Activated CD4-positive, alpha-beta memory T cell treated with anti-CD3 and anti-CD28 coated beads, Interleukin-2, amount 10 ng/mL, durations not matched to agents 7 days and 5 days (primary cell): ENCODE measurements around the gene RASGEF1C. TPM values are rescaled to one million over a fixed set of nuclear protein-coding genes. Genes with fewer than 3 reads are reported as not detected.

Experiments used
- CTCF ChIA-PET: fragments of 350-600 bp; sonication (Branson Sonifier 250); formaldehyde crosslinking; loops from one replicate; lab custom pipeline; 2021; ENCODE audit warnings: antibody characterized with exemption, inconsistent platforms; lab: Charles Lee
- POLR2A ChIA-PET: fragments of 350-600 bp; sonication (Branson Sonifier 250); formaldehyde crosslinking; loops from one replicate; lab custom pipeline; 2021; ENCODE audit warnings: antibody characterized with exemption; lab: Charles Lee
- DNase-seq: peaks from one replicate; pipeline ENCODE4 v3.0.0-alpha.2; 2020
- H3K27ac Mint-ChIP-seq: one replicate; pipeline ENCODE4 v1.8.0; 2021; ENCODE audit warnings: mild to moderate bottlenecking, mixed read lengths
- H3K27me3 Mint-ChIP-seq: one replicate; pipeline ENCODE4 v1.8.0; 2021; ENCODE audit warnings: mixed read lengths
- H3K36me3 Mint-ChIP-seq: one replicate; pipeline ENCODE4 v1.8.0; 2021; ENCODE audit warnings: low read depth, mixed read lengths
- H3K4me1 Mint-ChIP-seq: one replicate; pipeline ENCODE4 v1.8.0; 2021; ENCODE audit warnings: mixed read lengths
- H3K4me3 Mint-ChIP-seq: one replicate; pipeline ENCODE4 v1.8.0; 2021; ENCODE audit warnings: mild to moderate bottlenecking, mixed read lengths
- H3K9me3 Mint-ChIP-seq: one replicate; pipeline ENCODE4 v1.8.0; 2021; ENCODE audit warnings: mixed read lengths
- total RNA-seq, 2 experiments: library from RNA; stranded (reverse); gene quantifications; one replicate each; pipeline ENCODE4 v1.2.3, GENCODE V29; 2021

RASGEF1C gene
- total RNA-seq, 2 experiments from 2014 or later = not detected

DNA sequence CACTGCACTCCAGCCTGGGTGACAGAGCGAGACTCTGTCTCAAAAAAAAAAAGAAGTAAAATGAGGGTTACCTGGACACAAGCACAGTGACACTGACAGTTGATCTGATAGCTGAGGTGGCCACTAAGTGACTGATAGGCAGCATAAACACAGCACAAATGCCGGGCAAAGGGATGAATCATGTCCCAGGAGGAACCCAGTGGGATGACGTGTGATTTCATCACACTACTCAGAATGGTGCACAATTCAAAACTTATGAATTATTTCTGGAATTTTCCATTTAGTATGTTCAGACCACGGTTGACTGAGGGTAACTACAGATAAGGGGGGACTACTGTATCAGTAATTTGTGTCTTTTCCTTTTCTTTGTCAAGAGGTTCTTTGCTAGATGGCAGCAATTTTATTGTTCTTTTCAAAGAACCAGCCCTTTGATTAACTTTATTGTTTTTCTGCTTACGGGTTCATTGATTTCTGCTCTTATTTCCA lies 103.1 kb downstream of the RASGEF1C start:
- CTCF ChIA-PET = no interaction called here
- H3K27ac Mint-ChIP-seq = no peak overlapping the region
- H3K4me1 Mint-ChIP-seq = no peaks in the 10 kb centered on the region
- no peak overlapping the region for H3K4me3 Mint-ChIP-seq
- H3K9me3 Mint-ChIP-seq = peaks cover 14% of the 10 kb centered on the region
- DNase-seq = no peak
- H3K36me3 Mint-ChIP-seq = no peaks in the 10 kb centered on the region
- H3K27me3 Mint-ChIP-seq = peaks cover 5% of the 10 kb centered on the region
- POLR2A ChIA-PET = no interaction called here

DNA sequence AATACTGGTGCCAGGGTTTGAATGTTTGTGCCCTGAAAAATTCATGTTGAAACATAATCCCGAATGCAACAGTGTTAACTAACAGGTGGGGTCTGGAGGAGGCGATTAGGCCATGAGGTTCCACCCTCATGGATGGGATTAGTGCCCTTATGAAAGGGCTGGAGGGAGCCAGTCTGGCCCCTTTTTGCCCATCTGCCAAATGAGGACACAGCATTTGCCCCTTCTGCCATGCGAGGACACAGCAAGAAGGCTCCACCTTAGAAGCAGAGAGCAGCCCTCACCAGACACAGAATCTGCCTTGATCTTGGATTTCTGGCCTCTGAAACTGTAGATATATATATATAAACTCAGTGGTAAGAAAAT lies 104.9 kb downstream of the RASGEF1C start:
- CTCF ChIA-PET = no interaction called here
- POLR2A ChIA-PET = no interaction called here

DNA sequence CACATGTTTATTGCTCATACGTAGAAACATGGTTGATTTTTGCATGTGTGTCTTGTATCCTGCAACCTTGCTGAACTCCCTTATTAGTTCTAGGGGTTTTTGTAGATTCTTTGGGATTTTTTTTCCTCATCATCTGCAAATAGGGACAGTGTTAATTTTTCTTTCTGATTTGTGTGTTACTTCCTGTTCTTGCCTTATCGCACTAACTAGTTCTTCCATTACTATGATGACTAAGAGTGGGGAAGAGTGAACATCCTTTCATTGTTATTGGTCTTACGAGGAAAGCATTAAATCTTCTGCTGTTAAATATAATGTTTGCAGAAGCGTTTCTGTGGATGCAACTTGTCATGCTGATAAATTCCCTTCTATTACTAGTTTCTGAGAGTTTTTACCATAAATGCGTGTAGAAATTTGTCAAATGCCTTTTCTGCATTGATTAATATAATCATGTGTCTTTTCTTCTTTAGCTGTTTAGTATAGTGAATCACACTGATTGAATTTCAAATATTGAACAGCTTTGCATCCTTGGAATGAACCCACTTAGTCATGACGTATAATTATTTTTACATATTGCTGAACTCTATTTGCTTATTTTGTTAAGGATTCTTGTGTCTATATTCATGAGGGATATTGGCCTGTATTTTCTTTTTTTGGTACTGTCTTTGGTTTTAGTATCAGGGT lies 105.4 kb downstream of the RASGEF1C start:
- ChIA-PET CTCF (no interaction called here), POLR2A (no interaction called here)
- Mint-ChIP-seq H3K36me3 (no peaks in the 10 kb centered on the region), H3K9me3 (peaks cover 14% of the 10 kb centered on the region), H3K4me3 (no peak overlapping the region), H3K27ac (no peak overlapping the region), H3K27me3 (peaks cover 5% of the 10 kb centered on the region), H3K4me1 (no peaks in the 10 kb centered on the region)
- DNase-seq = no peak

More for the DNA sequence above, 104.9 kb downstream of the RASGEF1C start:
- no peak for DNase-seq
- Mint-ChIP-seq H3K27me3 (peaks cover 5% of the 10 kb centered on the region), H3K4me3 (no peak overlapping the region), H3K4me1 (no peaks in the 10 kb centered on the region), H3K27ac (no peak overlapping the region), H3K9me3 (peaks cover 14% of the 10 kb centered on the region), H3K36me3 (no peaks in the 10 kb centered on the region)

DNA sequence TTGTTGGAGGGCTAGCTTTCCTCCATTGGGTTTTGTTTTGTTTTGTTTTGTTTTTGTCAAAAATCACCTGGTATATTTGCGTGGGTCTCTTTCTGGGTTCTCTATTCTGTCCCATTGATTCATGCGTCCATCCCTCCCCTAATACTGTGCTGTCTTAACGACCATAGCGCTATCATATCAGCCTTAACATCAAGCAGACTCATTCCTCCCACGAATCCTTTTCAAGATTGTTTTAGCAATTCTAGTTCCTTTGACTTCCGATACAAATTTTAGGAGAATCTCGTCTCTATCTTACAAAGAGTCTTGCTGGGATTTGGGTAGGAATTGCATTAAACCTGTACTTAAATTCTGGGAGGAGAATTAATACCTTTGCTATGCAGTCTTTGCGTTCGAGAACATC lies 106.4 kb downstream of the RASGEF1C start:
- Mint-ChIP-seq H3K27me3 (peaks cover 5% of the 10 kb centered on the region), H3K4me3 (no peak overlapping the region)

DNA sequence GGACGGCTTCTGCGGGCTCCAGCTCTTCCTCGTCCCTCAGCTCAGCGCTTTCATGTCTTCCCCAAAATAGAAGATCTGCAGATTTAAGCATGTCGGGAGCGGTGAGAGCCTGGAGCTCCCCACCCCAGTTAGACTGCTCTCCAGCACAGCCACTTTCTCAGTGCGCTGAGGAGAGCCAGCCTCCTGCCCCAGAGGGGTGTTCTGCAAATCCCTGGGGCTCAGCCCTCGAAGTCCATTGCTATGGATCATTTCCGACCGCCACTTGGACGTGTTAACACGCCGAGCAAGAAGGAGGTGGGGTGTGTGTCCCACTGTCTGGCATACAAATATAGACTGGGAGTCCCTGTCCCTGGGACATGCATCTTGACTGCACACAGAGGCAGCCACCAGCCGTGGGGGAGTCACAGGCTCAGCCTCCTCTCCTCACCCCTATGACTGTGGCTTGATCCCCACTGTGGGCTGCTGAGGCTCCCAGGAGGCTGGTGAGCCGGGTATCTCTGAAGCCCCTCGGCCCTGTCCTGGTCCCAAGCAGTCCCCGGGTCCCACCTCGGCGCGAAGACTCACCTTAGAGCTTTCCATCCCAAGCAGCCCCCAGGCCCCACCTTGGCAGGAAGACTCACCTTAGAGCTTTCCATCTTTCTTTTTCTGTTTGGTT lies 107.4 kb downstream of the RASGEF1C start:
- ChIA-PET CTCF (no interaction called here), POLR2A (no interaction called here)
- H3K4me1 Mint-ChIP-seq = no peaks in the 10 kb centered on the region
- no peaks in the 10 kb centered on the region for H3K36me3 Mint-ChIP-seq
- H3K27me3 Mint-ChIP-seq = peaks cover 5% of the 10 kb centered on the region
- H3K27ac Mint-ChIP-seq = no peak overlapping the region
- H3K4me3 Mint-ChIP-seq = no peak overlapping the region
- peaks cover 6% of the 10 kb centered on the region for H3K9me3 Mint-ChIP-seq
- no peak for DNase-seq

More for the DNA sequence above, 106.4 kb downstream of the RASGEF1C start:
- ChIA-PET CTCF (interaction anchor here (0.9 kb wide), 1 partner anchor 11 kb away, joined by 5 read pairs; no protein-coding TSS in a partner anchor), POLR2A (no interaction called here)
- H3K36me3 Mint-ChIP-seq = no peaks in the 10 kb centered on the region
- no peaks in the 10 kb centered on the region for H3K4me1 Mint-ChIP-seq
- peaks cover 11% of the 10 kb centered on the region for H3K9me3 Mint-ChIP-seq
- H3K27ac Mint-ChIP-seq = no peak overlapping the region
- DNase-seq = no peak

DNA sequence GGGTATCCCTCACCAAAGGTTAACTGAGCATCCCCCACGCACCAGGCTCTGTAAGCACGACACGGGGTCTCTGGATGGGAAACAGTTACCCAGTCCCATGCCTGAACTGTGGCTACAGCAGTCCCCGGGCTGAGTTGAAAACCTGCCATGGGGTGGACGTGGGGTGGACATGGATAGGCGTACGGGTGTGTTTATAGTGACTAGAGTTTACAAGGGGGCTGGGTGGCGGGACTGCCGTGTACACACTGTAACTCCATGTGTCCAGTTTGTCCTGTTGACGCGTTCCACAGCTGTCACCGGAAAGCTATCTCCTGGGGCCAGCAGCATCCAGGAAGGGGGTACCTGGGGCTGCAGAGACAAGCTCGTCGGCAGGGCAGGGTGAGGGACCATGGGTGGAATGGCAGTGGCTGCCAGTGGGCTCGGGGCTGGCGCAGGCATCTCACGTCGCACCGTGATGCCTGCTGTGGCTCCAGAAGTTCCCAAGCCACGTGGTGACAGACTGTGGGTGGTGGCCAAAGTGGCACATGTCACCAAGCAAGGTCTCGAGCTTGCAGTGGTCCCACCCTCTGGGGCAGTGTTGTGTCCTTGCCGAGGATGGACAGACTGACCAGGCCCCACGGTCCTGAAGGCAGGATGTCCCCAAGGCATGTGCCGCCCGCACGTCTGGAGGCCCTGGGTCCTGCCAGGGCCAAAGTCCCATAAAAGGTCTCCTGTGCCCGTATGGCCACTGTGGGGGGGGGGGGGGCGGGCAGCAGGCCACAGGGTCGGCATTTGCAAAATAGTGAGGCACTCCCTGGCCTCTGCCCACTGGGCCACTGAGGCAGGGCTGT lies 108.2 kb downstream of the RASGEF1C start:
- H3K36me3 Mint-ChIP-seq = no peaks in the 10 kb centered on the region
- H3K27me3 Mint-ChIP-seq = peaks cover 5% of the 10 kb centered on the region
- POLR2A ChIA-PET = no interaction called here
- no peaks in the 10 kb centered on the region for H3K9me3 Mint-ChIP-seq
- H3K27ac Mint-ChIP-seq = no peak overlapping the region
- DNase-seq = no peak
- no peaks in the 10 kb centered on the region for H3K4me1 Mint-ChIP-seq
- no peak overlapping the region for H3K4me3 Mint-ChIP-seq
- CTCF ChIA-PET = no interaction called here

DNA sequence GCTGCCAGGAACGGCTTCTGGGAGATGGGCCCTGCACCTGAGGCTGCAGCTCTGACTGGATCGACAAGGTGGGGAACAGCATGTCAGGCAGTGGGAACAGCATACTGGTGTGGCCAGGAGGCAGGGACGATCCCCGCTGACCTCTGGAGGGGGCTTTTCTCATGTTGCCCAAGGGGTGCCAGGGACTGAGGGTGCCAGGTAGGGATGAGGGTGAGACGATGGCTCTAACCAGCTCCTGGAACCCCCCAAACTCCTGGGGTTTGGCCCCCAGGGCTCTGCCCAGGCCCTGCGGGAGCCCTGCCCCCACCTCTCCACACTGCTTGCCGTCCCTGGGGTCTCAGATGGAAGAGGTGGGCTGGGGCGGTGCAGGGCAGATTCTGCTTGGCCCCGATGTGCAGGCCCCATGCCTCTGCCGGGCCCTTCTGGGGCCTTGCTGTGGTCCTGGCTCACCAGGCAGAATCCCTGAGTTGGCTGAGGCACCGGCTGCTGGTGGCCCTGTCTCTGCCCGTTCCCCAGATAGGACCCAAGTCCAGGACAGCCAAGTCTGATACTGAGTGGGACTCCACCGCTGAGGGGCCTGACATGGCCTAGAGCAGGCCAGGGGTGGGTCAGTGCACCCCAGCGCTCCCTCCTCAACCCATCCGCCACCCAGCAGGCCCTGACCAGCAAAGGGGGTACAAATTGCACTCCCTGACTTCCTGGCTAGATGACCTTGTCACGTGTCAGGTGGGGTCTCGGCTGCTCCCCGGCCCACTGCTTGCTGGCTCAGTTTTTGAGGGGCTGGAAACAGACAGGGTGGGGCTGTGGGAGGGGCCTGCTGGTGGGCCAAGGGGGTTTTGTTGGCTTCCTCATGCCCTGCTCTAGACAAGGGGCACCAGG lies 109.0 kb downstream of the RASGEF1C start:
- Mint-ChIP-seq H3K36me3 (no peaks in the 10 kb centered on the region), H3K27ac (no peak overlapping the region), H3K4me1 (no peaks in the 10 kb centered on the region), H3K4me3 (no peak overlapping the region), H3K27me3 (peaks cover 8% of the 10 kb centered on the region), H3K9me3 (no peaks in the 10 kb centered on the region)
- DNase-seq = no peak
- POLR2A ChIA-PET = no interaction called here
- CTCF ChIA-PET = no interaction called here

DNA sequence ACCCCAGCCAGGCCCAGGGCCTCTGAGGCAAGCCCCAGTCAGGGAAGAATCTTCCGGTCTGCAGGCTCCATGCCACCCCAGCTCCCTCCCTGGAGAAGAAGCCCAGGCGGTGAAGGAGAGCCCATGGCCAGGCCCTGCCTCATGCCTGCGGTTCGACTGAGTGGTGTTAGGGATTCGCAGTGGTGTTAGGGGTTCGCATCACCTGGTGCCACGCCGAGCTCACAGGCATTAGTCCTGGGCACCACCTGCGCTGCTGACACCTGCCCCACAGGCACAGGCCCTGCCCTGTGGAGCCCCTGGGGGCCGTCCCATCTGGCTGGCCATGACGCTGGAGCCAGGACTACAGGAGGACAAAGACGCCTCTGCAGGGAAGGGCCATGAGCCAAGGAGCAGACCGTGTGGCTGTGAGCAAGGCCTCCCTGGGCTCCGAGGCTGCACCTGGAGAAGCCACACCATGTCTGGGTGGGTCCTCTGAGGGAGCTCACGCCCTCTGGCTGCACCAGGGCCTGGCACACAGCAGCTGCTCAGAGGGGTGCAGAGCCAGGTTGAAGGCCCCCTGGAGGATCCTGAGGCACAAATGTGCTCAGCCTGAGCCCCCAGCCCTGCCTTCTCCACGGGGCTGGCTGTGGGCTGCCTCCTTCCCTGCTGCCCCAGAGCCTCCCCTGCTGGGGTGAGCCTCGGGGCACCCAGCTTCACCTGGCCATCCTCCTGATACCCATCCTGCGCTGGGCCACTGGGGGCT lies 109.8 kb downstream of the RASGEF1C start:
- no peak overlapping the region for H3K27ac Mint-ChIP-seq
- ChIA-PET POLR2A (no interaction called here), CTCF (no interaction called here)
- peaks cover 8% of the 10 kb centered on the region for H3K27me3 Mint-ChIP-seq
- no peaks in the 10 kb centered on the region for H3K4me1 Mint-ChIP-seq
- H3K36me3 Mint-ChIP-seq = no peaks in the 10 kb centered on the region
- no peaks in the 10 kb centered on the region for H3K9me3 Mint-ChIP-seq
- no peak overlapping the region for H3K4me3 Mint-ChIP-seq
- DNase-seq = no peak

DNA sequence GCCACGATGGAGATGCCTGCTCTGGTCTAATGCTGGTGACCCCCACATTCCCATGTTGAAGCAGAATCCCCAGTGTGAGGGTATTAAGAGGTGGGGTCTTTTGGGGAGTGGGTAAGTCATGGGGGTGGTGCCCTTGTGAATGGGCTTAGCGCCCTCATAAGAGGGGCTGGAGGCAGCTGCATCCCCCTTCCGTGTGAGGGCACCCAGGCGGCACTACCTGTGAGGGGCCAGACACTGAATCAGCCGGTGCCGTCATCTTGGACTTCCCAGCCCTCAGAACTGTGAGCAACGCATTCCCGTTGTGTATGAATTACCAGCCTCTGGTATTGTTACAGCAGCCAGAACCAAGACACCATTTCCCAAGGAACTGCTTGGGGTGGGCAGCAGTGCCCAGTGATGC lies 110.5 kb downstream of the RASGEF1C start:
- DNase-seq = no peak

DNA sequence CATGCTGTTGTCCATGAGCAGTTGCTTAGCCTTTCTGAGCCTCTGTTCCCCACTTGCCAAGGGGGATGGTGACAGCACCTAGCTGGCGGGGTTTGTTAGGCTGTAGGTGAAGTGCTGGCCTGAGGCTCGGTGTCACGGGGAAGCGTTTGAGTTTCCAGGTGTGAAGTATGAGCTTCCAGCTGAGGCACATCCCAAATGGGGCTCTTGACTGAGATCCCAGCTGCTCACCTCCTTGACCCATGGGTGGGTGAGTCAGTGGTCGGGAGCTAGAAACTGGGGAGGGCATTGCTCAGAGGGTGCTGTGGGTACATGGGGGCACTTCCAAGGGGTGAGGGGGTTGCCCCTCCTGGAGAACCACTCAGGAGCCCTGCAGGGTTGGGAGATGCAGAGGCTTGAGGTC lies 111.1 kb downstream of the RASGEF1C start:
- ChIA-PET CTCF (no interaction called here), POLR2A (no interaction called here)
- Mint-ChIP-seq H3K27ac (no peak overlapping the region), H3K4me1 (no peaks in the 10 kb centered on the region), H3K36me3 (no peaks in the 10 kb centered on the region), H3K9me3 (no peaks in the 10 kb centered on the region), H3K27me3 (peaks cover 3% of the 10 kb centered on the region), H3K4me3 (no peak overlapping the region)
- no peak for DNase-seq

More for the DNA sequence above, 110.5 kb downstream of the RASGEF1C start:
- no peak overlapping the region for H3K27ac Mint-ChIP-seq
- no peaks in the 10 kb centered on the region for H3K9me3 Mint-ChIP-seq
- H3K36me3 Mint-ChIP-seq = no peaks in the 10 kb centered on the region
- POLR2A ChIA-PET = no interaction called here
- no peak overlapping the region for H3K4me3 Mint-ChIP-seq
- H3K27me3 Mint-ChIP-seq = peaks cover 6% of the 10 kb centered on the region
- CTCF ChIA-PET = no interaction called here
- H3K4me1 Mint-ChIP-seq = no peaks in the 10 kb centered on the region

DNA sequence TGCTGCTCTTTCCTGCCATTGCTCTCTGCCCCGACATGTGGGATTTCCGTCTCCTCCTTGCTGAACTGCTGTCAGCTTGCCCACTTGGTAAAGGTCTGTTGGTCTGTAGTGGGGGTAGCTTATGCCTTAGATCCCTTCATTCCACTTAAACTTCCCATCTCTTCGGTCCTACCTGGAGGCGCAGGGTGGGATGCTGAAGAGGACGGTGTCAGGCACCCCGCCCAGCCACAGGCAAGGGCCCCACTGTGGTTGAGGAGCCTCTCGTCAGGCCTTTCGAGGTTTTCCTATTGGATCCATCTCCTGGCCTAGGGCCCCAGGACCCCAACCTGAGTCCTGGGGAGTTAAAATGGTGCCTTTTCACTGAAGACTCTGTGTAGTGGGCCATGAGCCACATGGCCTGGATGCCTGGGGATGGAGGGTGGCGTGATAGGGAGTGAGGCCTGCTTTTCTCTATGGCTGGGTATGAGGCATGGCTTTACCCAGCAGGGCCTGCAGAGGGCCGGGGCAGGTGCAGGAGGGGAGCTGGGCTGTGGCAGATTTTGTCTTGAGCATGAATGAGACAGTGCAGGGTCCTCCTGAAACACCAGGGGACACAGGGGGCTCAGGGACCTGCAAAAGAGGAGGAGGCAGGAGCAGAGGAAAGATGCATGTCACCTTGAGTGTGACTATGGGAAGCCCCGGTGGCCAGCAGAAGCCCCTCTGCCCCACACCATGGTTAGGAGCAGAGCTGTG lies 111.7 kb downstream of the RASGEF1C start:
- H3K27me3 Mint-ChIP-seq = peaks cover 3% of the 10 kb centered on the region
- POLR2A ChIA-PET = no interaction called here
- H3K9me3 Mint-ChIP-seq = no peaks in the 10 kb centered on the region
- no peak overlapping the region for H3K27ac Mint-ChIP-seq
- no peaks in the 10 kb centered on the region for H3K4me1 Mint-ChIP-seq
- DNase-seq = no peak
- CTCF ChIA-PET = no interaction called here
- no peaks in the 10 kb centered on the region for H3K36me3 Mint-ChIP-seq
- no peak overlapping the region for H3K4me3 Mint-ChIP-seq

DNA sequence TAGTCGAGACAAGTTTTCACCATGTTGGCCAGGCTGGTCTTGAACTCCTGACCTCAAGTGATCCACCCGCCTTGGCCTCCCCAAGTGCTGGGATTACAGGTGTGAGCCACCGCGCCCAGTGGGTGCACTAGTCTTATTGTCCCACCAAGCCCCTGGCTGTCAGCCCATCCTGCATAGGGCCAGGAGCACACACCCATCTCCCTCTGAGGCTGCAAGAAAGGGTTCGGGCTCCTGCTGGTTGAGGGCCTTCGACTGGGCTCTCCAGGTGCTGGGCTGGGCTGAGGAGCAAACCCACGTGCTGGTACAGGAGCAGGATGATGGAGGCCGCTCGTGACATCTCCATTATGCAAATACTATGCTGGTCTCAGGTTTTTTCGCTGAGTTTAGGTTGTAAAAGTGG lies 112.4 kb downstream of the RASGEF1C start:
- CTCF ChIA-PET = no interaction called here
- Mint-ChIP-seq H3K4me3 (no peak overlapping the region), H3K36me3 (no peaks in the 10 kb centered on the region), H3K9me3 (no peaks in the 10 kb centered on the region), H3K27ac (no peak overlapping the region), H3K4me1 (no peaks in the 10 kb centered on the region), H3K27me3 (peaks cover 3% of the 10 kb centered on the region)
- POLR2A ChIA-PET = no interaction called here
- no peak for DNase-seq
